HepG2 (cell line): Measurements from ENCODE around the gene MRPL34. TPM values are rescaled to one million over a fixed set of nuclear protein-coding genes. Genes with fewer than 3 reads are reported as not detected.

Experiments used
- HOXA5 ChIP-seq: sonication (generic); formaldehyde crosslinking; IDR thresholded peaks from 2 replicates; pipeline ENCODE4 v1.4.0; 2020; ENCODE audit warnings: missing genetic modification reagents
- MBNL3 ChIP-seq: fragments of 250-450 bp; sonication (Bioruptor Pico); conservative IDR thresholded peaks from 2 replicates; pipeline ENCODE4 v1.8.0; 2022; ENCODE audit warnings: mild to moderate bottlenecking, inconsistent platforms
- MEIS1 ChIP-seq: sonication (generic); formaldehyde crosslinking; IDR thresholded peaks from 2 replicates; pipeline ENCODE4 v1.9.0; 2021; ENCODE audit warnings: mild to moderate bottlenecking, missing genetic modification reagents, moderate library complexity, borderline replicate concordance
- PAXIP1 ChIP-seq: sonication (generic); formaldehyde crosslinking; conservative IDR thresholded peaks from 2 replicates; pipeline ENCODE4 v1.4.0; 2020; ENCODE audit warnings: mild to moderate bottlenecking, missing genetic modification reagents, moderate library complexity
- PHF8 ChIP-seq: sonication (generic); formaldehyde crosslinking; IDR thresholded peaks from 2 replicates; pipeline ENCODE4 v1.5.0; 2020; ENCODE audit warnings: missing genetic modification reagents
- SP5 ChIP-seq: IDR thresholded peaks from 2 replicates; pipeline ENCODE4 v1.6.1; 2016; ENCODE audit warnings: low read depth, borderline replicate concordance
- polyA plus RNA-seq, 8 experiments: library from polyadenylated mRNA; depleted of rRNA in 3 of 8; stranded (reverse) in 7 of 8; unstranded in 1 of 8; fragments of >200 nt; fragmentation: Illumina TruSeq in 4 of 8; extraction: Trizol in 4 of 8; gene quantifications; 2 replicates each; pipeline versions ENCODE4 v1.2.1 to v1.2.3, GENCODE V29; 2011 to 2016; ENCODE audit warnings: low read depth in 4 of 8, missing spikeins in 1 of 8, mixed read lengths in 1 of 8; ENCODE audit not compliant: insufficient read depth in 1 of 8
- total RNA-seq, 5 experiments: library from RNA; depleted of rRNA; stranded (reverse); fragments of >200 nt; fragmentation: Illumina TruSeq; extraction: Trizol; gene quantifications; 2 replicates each; pipeline ENCODE4 v1.2.3, GENCODE V29; 2016; ENCODE audit warnings: low read depth in 1 of 5
- TF ChIP-seq, protein P1 (sequence below): sonication (generic); formaldehyde crosslinking; IDR thresholded peaks from 2 replicates; pipeline ENCODE4 v1.4.0; 2020; ENCODE audit warnings: missing genetic modification reagents
- TF ChIP-seq, protein P2 (sequence below): sonication (generic); formaldehyde crosslinking; IDR thresholded peaks from 2 replicates; pipeline ENCODE4 v1.5.0; 2020; ENCODE audit warnings: mild to moderate bottlenecking, missing genetic modification reagents, borderline replicate concordance
- TF ChIP-seq, protein P3 (sequence below): sonication (generic); formaldehyde crosslinking; IDR thresholded peaks from 2 replicates; pipeline ENCODE4 v1.4.0; 2020; ENCODE audit warnings: missing genetic modification reagents

The MRPL34 gene
- total and polyA plus RNA-seq, 2 of the 13 experiments (the other 11 are each of a cell fraction or from before 2014, with no cell fraction given), result 74.0 to 77.3 TPM

DNA sequence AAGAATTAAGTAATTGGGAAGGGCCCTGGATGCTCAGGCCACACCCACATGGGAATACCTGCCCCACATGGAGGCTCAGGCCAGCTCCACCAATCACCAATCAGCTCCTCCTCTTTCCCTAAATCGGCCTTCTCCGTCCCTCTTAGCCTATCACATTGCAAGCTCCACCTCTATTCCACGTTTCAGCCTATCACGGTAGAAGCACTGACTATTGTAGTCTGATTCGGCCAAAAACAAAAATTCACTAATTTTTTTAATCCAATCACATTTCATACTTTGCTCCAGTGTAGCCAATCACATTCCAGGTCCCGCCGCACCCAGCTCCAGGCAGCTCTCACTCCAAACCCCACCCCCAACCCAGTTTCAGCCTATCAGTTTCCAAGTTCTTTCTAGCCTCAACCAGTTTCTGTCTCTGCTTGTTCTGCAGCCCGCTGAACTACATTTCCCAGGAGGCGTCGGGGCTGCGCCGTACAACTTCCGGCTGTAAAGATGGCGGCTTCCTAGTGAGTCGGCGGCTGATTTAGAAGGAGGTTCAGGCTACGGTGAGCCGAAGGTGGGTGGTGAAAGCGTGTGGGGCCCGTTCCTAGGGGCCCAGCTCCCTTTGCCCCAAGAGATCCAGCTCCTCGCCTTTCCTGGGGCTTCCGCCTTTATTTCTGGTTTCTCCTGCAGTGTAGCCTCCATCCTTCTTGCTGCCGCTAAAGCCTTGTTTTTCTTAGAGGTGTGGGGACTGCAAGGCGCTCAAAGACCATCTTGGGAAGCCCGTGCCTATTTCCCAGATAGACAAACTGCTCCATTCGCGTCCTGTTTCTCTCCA lies 38.5 kb upstream of the MRPL34 start, which contains the start of gene BABAM1 (continued):
- TF ChIP-seq, protein P1, sequence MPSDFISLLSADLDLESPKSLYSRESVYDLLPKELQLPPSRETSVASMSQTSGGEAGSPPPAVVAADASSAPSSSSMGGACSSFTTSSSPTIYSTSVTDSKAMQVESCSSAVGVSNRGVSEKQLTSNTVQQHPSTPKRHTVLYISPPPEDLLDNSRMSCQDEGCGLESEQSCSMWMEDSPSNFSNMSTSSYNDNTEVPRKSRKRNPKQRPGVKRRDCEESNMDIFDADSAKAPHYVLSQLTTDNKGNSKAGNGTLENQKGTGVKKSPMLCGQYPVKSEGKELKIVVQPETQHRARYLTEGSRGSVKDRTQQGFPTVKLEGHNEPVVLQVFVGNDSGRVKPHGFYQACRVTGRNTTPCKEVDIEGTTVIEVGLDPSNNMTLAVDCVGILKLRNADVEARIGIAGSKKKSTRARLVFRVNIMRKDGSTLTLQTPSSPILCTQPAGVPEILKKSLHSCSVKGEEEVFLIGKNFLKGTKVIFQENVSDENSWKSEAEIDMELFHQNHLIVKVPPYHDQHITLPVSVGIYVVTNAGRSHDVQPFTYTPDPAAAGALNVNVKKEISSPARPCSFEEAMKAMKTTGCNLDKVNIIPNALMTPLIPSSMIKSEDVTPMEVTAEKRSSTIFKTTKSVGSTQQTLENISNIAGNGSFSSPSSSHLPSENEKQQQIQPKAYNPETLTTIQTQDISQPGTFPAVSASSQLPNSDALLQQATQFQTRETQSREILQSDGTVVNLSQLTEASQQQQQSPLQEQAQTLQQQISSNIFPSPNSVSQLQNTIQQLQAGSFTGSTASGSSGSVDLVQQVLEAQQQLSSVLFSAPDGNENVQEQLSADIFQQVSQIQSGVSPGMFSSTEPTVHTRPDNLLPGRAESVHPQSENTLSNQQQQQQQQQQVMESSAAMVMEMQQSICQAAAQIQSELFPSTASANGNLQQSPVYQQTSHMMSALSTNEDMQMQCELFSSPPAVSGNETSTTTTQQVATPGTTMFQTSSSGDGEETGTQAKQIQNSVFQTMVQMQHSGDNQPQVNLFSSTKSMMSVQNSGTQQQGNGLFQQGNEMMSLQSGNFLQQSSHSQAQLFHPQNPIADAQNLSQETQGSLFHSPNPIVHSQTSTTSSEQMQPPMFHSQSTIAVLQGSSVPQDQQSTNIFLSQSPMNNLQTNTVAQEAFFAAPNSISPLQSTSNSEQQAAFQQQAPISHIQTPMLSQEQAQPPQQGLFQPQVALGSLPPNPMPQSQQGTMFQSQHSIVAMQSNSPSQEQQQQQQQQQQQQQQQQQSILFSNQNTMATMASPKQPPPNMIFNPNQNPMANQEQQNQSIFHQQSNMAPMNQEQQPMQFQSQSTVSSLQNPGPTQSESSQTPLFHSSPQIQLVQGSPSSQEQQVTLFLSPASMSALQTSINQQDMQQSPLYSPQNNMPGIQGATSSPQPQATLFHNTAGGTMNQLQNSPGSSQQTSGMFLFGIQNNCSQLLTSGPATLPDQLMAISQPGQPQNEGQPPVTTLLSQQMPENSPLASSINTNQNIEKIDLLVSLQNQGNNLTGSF (CRISPR knock-in tag), result no peak
- peak; percentile 53; the same call in 1 of the 2 replicates for TF ChIP-seq SP5 (CRISPR knock-in tag)
- no peak; the same call in 1 of the 2 replicates for TF ChIP-seq MEIS1 (CRISPR knock-in tag)
- TF ChIP-seq, protein P2, sequence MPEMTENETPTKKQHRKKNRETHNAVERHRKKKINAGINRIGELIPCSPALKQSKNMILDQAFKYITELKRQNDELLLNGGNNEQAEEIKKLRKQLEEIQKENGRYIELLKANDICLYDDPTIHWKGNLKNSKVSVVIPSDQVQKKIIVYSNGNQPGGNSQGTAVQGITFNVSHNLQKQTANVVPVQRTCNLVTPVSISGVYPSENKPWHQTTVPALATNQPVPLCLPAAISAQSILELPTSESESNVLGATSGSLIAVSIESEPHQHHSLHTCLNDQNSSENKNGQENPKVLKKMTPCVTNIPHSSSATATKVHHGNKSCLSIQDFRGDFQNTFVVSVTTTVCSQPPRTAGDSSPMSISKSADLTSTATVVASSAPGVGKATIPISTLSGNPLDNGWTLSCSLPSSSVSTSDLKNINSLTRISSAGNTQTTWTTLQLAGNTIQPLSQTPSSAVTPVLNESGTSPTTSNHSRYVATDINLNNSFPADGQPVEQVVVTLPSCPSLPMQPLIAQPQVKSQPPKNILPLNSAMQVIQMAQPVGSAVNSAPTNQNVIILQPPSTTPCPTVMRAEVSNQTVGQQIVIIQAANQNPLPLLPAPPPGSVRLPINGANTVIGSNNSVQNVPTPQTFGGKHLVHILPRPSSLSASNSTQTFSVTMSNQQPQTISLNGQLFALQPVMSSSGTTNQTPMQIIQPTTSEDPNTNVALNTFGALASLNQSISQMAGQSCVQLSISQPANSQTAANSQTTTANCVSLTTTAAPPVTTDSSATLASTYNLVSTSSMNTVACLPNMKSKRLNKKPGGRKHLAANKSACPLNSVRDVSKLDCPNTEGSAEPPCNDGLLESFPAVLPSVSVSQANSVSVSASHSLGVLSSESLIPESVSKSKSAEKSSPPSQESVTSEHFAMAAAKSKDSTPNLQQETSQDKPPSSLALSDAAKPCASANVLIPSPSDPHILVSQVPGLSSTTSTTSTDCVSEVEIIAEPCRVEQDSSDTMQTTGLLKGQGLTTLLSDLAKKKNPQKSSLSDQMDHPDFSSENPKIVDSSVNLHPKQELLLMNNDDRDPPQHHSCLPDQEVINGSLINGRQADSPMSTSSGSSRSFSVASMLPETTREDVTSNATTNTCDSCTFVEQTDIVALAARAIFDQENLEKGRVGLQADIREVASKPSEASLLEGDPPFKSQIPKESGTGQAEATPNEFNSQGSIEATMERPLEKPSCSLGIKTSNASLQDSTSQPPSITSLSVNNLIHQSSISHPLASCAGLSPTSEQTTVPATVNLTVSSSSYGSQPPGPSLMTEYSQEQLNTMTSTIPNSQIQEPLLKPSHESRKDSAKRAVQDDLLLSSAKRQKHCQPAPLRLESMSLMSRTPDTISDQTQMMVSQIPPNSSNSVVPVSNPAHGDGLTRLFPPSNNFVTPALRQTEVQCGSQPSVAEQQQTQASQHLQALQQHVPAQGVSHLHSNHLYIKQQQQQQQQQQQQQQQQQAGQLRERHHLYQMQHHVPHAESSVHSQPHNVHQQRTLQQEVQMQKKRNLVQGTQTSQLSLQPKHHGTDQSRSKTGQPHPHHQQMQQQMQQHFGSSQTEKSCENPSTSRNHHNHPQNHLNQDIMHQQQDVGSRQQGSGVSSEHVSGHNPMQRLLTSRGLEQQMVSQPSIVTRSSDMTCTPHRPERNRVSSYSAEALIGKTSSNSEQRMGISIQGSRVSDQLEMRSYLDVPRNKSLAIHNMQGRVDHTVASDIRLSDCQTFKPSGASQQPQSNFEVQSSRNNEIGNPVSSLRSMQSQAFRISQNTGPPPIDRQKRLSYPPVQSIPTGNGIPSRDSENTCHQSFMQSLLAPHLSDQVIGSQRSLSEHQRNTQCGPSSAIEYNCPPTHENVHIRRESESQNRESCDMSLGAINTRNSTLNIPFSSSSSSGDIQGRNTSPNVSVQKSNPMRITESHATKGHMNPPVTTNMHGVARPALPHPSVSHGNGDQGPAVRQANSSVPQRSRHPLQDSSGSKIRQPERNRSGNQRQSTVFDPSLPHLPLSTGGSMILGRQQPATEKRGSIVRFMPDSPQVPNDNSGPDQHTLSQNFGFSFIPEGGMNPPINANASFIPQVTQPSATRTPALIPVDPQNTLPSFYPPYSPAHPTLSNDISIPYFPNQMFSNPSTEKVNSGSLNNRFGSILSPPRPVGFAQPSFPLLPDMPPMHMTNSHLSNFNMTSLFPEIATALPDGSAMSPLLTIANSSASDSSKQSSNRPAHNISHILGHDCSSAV (CRISPR knock-in tag), result no peak
- TF ChIP-seq PHF8 (CRISPR knock-in tag), result peak; percentile 69
- TF ChIP-seq PAXIP1 (CRISPR knock-in tag), result peak; percentile 41
- no peak for TF ChIP-seq MBNL3
- TF ChIP-seq, protein P3, sequence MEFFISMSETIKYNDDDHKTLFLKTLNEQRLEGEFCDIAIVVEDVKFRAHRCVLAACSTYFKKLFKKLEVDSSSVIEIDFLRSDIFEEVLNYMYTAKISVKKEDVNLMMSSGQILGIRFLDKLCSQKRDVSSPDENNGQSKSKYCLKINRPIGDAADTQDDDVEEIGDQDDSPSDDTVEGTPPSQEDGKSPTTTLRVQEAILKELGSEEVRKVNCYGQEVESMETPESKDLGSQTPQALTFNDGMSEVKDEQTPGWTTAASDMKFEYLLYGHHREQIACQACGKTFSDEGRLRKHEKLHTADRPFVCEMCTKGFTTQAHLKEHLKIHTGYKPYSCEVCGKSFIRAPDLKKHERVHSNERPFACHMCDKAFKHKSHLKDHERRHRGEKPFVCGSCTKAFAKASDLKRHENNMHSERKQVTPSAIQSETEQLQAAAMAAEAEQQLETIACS (CRISPR knock-in tag), result no peak
- peak; percentile 24; the same call in 1 of the 2 replicates for TF ChIP-seq HOXA5
